Prostate gland (tissue), 2 donors: ENCODE measurements around the gene MZB1. TPM values are rescaled to one million over a fixed set of nuclear protein-coding genes. Genes with fewer than 3 reads are reported as not detected.
A peak's percentile ranks its signal among the peaks of the same experiment; 100 is the strongest.

Experiments
- DNase-seq: peaks from one replicate; pipeline ENCODE4 v3.0.0-alpha.2; 2019; ENCODE audit warnings: low spot score
- H3K27ac ChIP-seq, 2 donors: fragments of 200-600 bp; sonication (generic); 2 replicates each; pipeline ENCODE4 v1.5.1; 2017 to 2019
- H3K27me3 ChIP-seq: fragments of 200-600 bp; sonication (generic); replicated peaks from 2 replicates; pipeline ENCODE4 v1.5.1; 2019; ENCODE audit not compliant: insufficient read depth
- H3K36me3 ChIP-seq, 2 donors: fragments of 200-600 bp; sonication (generic); 1 replicate in 1 of 2; 2 replicates in 1 of 2; pipeline versions ENCODE4 v1.5.1 to v1.8.1; 2017 to 2019
- H3K4me1 ChIP-seq: fragments of 200-600 bp; sonication (generic); replicated peaks from 2 replicates; pipeline ENCODE4 v1.5.1; 2019
- H3K4me3 ChIP-seq, 2 donors: fragments of 200-600 bp; sonication (generic); 2 replicates each; pipeline ENCODE4 v1.5.1; 2017 to 2019
- H3K9me3 ChIP-seq: fragments of 200-600 bp; sonication (generic); 2 replicates; pipeline ENCODE4 v1.5.1; 2017
- POLR2A ChIP-seq: fragments of 450-650 bp; IDR thresholded peaks from one replicate; pipeline ENCODE4 v1.6.1; 2016; ENCODE audit warnings: antibody characterized with exemption, mild to moderate bottlenecking
- POLR2AphosphoS5 ChIP-seq: sonication (generic); formaldehyde crosslinking; IDR thresholded peaks from one replicate; pipeline ENCODE4 v1.6.1; 2017; ENCODE audit warnings: antibody characterized with exemption
- WGBS: methylation state at CpG from one replicate; pipeline ENCODE4 v1.1.5; 2018; 5-methylcytosine and 5-hydroxymethylcytosine counted together
- intact Hi-C: fragments of 100-400 bp; cut with DNase I; formaldehyde crosslinking; loops from one replicate; pipeline ENCODE4 v1.14.2; 2022
- total RNA-seq, 2 donors: library from RNA; depleted of rRNA; stranded (reverse); fragments of >200 nt; gene quantifications; one replicate each; pipeline ENCODE4 v1.1.0, GENCODE V29; 2016
- TF ChIP-seq, protein P1 (sequence below), 4 experiments: fragments of 200-600 bp in 2 of 4; fragments of 450-650 bp in 2 of 4; sonication (generic) in 2 of 4; IDR thresholded peaks; 1 replicate in 3 of 4; 2 replicates in 1 of 4; pipeline ENCODE4 v1.5.1; 2016 to 2019; ENCODE audit warnings: antibody characterized with exemption in 4 of 4, mild to moderate bottlenecking in 2 of 4, moderate library complexity in 2 of 4

MZB1 gene
- total RNA-seq, 2 donors from 2014 or later: 2.7 to 4.3 TPM

DNA sequence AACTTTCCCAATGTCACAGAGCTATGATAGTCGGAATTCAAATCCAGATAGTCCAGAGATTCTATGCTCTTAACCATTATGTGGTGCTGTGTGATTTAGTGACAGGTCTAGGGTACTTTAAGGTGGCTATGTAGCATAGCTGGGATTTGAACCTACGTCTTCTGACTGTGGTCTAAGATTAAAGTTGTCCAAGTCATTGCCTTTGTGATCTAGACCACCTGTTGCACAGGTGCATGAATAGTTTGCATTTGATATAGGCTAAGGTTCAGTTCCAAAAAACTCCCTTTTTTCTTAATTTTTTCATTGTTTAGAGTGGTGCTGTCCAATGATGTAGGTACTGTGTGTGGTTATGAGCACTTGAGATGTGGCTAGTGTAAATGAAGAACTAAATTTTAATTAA lies 45.5 kb downstream of the MZB1 start:
- TF ChIP-seq POLR2AphosphoS5: no peak
- TF ChIP-seq, protein P1, sequence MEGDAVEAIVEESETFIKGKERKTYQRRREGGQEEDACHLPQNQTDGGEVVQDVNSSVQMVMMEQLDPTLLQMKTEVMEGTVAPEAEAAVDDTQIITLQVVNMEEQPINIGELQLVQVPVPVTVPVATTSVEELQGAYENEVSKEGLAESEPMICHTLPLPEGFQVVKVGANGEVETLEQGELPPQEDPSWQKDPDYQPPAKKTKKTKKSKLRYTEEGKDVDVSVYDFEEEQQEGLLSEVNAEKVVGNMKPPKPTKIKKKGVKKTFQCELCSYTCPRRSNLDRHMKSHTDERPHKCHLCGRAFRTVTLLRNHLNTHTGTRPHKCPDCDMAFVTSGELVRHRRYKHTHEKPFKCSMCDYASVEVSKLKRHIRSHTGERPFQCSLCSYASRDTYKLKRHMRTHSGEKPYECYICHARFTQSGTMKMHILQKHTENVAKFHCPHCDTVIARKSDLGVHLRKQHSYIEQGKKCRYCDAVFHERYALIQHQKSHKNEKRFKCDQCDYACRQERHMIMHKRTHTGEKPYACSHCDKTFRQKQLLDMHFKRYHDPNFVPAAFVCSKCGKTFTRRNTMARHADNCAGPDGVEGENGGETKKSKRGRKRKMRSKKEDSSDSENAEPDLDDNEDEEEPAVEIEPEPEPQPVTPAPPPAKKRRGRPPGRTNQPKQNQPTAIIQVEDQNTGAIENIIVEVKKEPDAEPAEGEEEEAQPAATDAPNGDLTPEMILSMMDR (IDR thresholded peaks at IDR 0.05): no peak
- TF ChIP-seq POLR2A: no peak
- intact Hi-C loops: loop anchor here (5.0 kb wide), 1 partner anchor 52 kb away; the partner anchor contains the start of gene MATR3
- Histone ChIP-seq H3K36me3 (no peaks in the 10 kb centered on the region), H3K4me3 (peak overlapping the region in 1 of 2 donors; percentile 73), H3K9me3 (no peaks in the 10 kb centered on the region), H3K27ac (no peak overlapping the region), H3K27me3 (no peaks in the 10 kb centered on the region), H3K4me1 (peaks cover 4% of the 10 kb centered on the region)
- no peak for DNase-seq
- 68% methylated on average over 2 of the region's 2 CpGs for WGBS

DNA sequence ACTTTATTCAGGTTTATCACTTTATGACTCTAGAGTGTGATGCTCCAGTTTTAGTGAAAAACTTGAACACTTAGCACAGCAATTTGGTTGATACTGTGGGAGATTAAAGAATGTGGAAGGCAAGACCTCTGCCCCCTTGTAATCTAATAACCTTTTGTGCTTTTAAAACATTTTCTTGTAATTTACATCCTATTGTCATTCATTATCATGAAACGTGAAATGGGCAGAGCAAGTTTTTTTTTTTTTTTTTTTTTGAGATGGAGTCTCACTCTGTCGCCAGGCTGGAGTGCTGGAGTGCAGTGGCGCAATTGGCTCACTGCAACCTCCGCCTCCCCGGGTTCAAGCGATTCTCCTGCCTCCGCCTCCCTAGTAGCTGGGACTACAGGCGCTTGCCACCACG lies 46.2 kb downstream of the MZB1 start:
- intact Hi-C loops: loop anchor here (5.0 kb wide), 1 partner anchor 51 kb away; the partner anchor contains the start of gene MATR3
- no peak overlapping the region for H3K27ac ChIP-seq
- peak overlapping the region; percentile 73 to 91 for H3K4me3 ChIP-seq
- TF ChIP-seq POLR2AphosphoS5 (no peak), POLR2A (no peak)
- TF ChIP-seq, protein P1 (IDR thresholded peaks at IDR 0.05): no peak
- no peaks in the 10 kb centered on the region for H3K36me3 ChIP-seq
- 76% methylated on average over 9 of the region's 9 CpGs for WGBS
- no peak for DNase-seq
- no peaks in the 10 kb centered on the region for H3K27me3 ChIP-seq
- no peaks in the 10 kb centered on the region for H3K9me3 ChIP-seq
- H3K4me1 ChIP-seq: peaks cover 4% of the 10 kb centered on the region

DNA sequence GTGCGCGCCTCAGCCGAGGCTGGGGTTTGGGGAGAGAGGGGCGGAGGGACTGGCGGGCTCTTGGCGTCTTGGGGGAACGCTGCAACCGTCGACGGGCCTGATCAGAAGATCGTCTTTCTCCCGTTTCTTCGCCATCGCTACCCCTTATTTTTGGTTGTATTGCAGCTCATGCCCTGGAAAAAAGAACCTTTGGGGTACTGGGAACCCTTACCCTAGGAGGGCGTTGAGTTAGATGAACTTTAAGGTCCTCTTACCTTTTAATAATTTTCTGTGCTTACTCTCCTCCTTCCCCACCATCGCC lies 47.3 kb downstream of the MZB1 start:
- no peak for DNase-seq
- H3K4me3 ChIP-seq: peak overlapping the region; percentile 73 to 91
- H3K27me3 ChIP-seq: no peaks in the 10 kb centered on the region
- intact Hi-C loops: loop anchor here (5.0 kb wide), 1 partner anchor 50 kb away; the partner anchor contains the start of gene MATR3
- peaks cover 4% of the 10 kb centered on the region for H3K4me1 ChIP-seq
- no peaks in the 10 kb centered on the region for H3K9me3 ChIP-seq
- H3K36me3 ChIP-seq: no peaks in the 10 kb centered on the region
- TF ChIP-seq POLR2AphosphoS5 (no peak), POLR2A (no peak)
- TF ChIP-seq, protein P1 (IDR thresholded peaks at IDR 0.05): no peak
- under 1% methylated on average over 16 of the region's 16 CpGs for WGBS
- peak overlapping the region; percentile 97 to 99 for H3K27ac ChIP-seq

DNA sequence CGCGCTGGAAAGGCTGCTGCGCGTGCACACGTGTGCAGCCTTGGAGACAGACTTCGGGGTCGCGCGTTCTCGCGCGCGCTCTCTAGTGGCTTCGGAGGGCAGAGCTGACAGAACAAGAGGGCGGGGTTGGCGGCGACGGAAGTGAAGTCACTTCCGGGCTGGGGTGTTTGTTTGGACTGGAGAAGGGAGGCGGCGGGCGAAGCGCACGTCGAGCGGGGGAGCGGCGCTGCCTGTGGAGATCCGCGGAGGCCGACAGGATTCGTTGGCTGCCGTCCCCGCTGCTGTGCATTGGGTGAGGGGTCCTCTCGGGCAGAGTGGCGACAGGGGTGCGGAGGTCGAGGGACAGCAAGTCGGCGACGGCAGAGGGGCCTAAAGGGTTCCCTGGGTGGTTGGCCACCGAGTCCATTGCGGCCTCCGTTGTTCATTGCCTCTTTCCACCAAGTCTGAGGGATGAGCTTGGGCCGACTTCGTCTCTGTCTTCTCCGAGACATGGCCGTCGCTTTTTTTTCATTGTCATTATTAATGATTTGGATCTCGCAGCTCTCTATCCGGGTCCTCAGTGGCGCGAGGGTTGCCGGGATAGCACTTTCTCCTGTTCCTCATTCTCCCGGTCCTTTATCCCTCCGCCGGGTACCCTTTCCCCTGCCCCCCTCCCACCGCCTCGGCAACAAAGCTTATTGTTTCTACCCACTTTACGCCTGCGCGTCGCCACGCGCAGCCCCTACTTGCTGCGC lies 47.9 kb downstream of the MZB1 start, which contains the start of gene PAIP2:
Gene PAIP2 (plus strand): TSS at position 166 of the 734 bp plus-strand sequence. CDS start 21,931 bp downstream, outside the sequence.
- intact Hi-C loops: loop anchor here (5.0 kb wide), 1 partner anchor 50 kb away; the partner anchor contains the start of gene MATR3
- DNase-seq: peak; percentile 96
- Histone ChIP-seq H3K36me3 (no peaks in the 10 kb centered on the region), H3K9me3 (no peaks in the 10 kb centered on the region), H3K27me3 (no peaks in the 10 kb centered on the region), H3K27ac (peak within 1 kb of the TSS; percentile 97 to 99), H3K4me1 (peaks cover 4% of the 10 kb centered on the region), H3K4me3 (peak within 1 kb of the TSS; percentile 73 to 91)
- WGBS: under 1% methylated on average over 65 of the region's 66 CpGs
- TF ChIP-seq, protein P1 (IDR thresholded peaks at IDR 0.05): peak; percentile 77 to 97 (median 87)
- peak; percentile 96 for TF ChIP-seq POLR2AphosphoS5
- peak; percentile 96 for TF ChIP-seq POLR2A
